Left ventricle myocardium superior (tissue), 1 donor: Measurements from ENCODE around the gene MYOZ1. TPM values are rescaled to one million over a fixed set of nuclear protein-coding genes. Genes with fewer than 3 reads are reported as not detected.
"Not testable (repeated sequence)": the region's sequence is repeated elsewhere in the genome, so short reads cannot be mapped to it uniquely, and the experiment has no call there.

Source experiments
- ATAC-seq: fragments of 200-7000 bp; cut with Tn5 transposase; one replicate; pipeline ENCODE4 v1.9.1; 2020; ENCODE audit warnings: mild to moderate bottlenecking, moderate library complexity
- DNase-seq: peaks from one replicate; pipeline ENCODE4 v3.0.0-alpha.2; 2020
- intact Hi-C: fragments of 100-400 bp; cut with micrococcal nuclease; formaldehyde crosslinking; loops from one replicate; pipeline ENCODE4 v1.11.0; 2022
- total RNA-seq: library from RNA; stranded (reverse); fragmentation: NEBNext Ultra II Directional; extraction: Animal tissue kit (Norgen Biotek cat#: 25700); gene quantifications from one replicate; pipeline ENCODE4 v1.2.1, GENCODE V29; 2021
- donor health status: DM: no; HTN: yes; CAD: no; lungs with severe emphysema.

The MYOZ1 gene
- total RNA-seq, 1 donor from 2014 or later, result 0.32 TPM

DNA sequence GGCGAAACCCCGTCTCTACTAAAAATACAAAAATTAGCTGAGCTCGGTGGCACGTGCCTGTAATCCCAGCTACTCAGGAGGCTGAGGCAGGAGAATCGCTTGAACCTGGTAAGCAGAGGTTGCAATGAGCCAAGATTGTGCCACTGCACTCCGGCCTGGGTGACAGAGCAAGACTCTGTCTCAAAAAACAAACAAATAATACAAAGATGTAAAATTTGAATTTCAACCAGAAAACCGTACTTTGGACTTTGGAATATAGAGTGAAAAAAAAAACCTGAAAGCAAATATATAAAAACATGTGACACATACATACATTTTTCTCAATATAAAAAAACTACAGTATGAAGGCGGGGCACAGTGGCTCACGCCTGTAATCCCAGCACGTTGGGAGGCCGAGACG lies 20.3 kb downstream of the MYOZ1 start:
- DNase-seq, intact Hi-C loops, ATAC-seq: not testable (repeated sequence)

GRCh38 chr10:73617143-73617542 lies 24.1 kb downstream of the MYOZ1 start:
- ATAC-seq, intact Hi-C loops, DNase-seq: not testable (repeated sequence)

- DNase-seq (no peak), ATAC-seq (no peak)
- intact Hi-C loops, result no loop called here
These were observed 26.6 kb downstream of the MYOZ1 start for GRCh38 chr10:73614720-73615119.

GRCh38 chr10:73609116-73609515 lies 32.2 kb downstream of the MYOZ1 start:
- intact Hi-C loops, result no loop called here
- no peak for DNase-seq
- ATAC-seq, result no peak

GRCh38 chr10:73601486-73601921 lies 39.8 kb downstream of the MYOZ1 start:
- intact Hi-C loops, result no loop called here
- ATAC-seq, result no peak
- no peak for DNase-seq

DNA sequence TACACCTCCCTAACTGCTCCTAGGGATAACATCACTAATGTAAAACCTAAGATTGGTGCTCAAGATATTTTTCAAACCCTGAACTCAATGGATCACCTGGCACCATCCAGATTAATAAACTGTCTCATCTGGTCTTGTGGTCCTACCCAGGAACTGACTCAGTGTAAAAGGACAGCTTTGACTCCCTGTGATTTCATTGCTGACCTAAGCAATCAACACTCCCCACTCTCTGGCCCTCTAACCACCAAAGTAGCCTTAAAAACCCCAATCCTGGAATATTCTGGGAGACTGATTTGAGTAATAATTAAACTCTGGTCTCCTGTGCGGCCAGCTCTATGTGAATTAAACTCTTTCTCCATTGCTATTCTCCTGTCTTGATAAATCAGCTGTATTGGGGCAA lies 43.9 kb downstream of the MYOZ1 start:
- DNase-seq (no peak), ATAC-seq (no peak)
- intact Hi-C loops, result no loop called here

- ATAC-seq, result no peak
- intact Hi-C loops, result no loop called here
These were observed 47.5 kb downstream of the MYOZ1 start for GRCh38 chr10:73593812-73594211.

GRCh38 chr10:73593110-73593509 lies 48.2 kb downstream of the MYOZ1 start:
- intact Hi-C loops, result no loop called here
- no peak for DNase-seq
- ATAC-seq, result no peak

More at GRCh38 chr10:73593812-73594211, 47.5 kb downstream of the MYOZ1 start:
- no peak for DNase-seq

GRCh38 chr10:73591935-73592699 lies 49.2 kb downstream of the MYOZ1 start:
- intact Hi-C loops, result no loop called here
- DNase-seq (peak; percentile 46), ATAC-seq (peak; percentile 87)

DNA sequence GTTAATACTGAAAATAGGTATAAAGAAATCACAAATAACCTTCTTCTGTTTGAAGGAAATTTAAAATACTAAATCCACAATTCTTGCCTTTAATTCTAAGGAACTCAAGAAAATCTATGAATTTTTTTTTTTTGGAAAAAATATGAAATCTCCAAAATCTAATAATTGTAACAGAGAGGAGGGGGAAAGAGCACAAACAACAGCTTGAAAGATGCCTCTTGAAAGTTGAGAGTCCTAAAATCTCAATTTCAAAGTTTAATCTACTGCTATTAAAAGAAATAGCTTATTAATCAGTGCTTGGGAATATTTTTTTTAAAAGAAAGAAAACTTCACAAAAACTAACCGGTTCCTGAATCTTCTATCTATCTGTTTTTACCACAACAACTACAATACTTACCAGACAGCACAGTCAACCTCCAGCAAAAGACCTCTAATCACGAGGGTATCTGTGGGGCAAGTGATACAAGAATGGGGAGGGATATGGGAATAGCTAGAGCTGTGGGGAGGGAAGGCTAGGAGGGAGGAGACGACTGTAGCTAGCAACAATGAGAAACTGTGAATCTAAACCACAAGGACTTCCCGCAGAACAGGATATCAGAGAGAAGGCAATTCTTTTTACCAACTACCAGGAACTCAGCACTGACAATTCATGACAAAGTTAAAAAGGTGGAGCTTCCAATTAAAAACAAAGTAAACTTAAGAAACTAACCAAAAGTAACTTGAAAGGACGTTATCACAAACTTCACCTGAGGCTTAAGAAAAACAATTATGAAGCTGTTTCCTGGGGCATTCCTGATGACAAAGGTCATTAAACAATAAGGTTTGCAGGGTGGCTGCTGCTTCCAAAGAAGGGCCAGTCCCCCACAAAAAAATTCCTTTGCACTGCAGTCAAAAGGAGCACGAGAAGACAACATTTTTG lies 50.1 kb downstream of the MYOZ1 start, which contains the start of gene USP54:
USP54 (minus strand) TSS at position 462 of the 919 bp plus-strand sequence. CDS start 15,684 bp downstream, outside the sequence.
- intact Hi-C loops, result no loop called here
- DNase-seq (no peak), ATAC-seq (peak; percentile 67)

GRCh38 chr10:73589563-73590126 lies 51.6 kb downstream of the MYOZ1 start:
- DNase-seq (no peak), ATAC-seq (peak; percentile 11)
- intact Hi-C loops, result no loop called here

DNA sequence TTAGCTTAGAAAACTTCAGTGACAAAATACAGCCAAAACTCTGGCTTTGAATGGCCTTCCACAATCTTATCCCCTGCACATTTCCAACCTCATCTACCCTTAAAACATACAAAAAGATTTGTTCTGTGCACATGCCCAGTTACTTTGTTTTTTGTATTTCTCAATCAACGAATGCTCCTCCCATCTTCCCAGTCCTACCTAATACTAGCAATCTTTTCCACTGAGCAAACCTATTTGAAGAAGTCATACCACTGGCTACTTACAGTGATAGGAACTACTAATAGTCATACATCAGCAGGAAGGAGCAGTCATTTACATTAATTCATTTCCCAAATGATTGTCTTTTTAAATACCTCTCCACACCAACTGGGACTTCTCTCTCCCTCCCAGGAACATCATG lies 52.6 kb downstream of the MYOZ1 start:
- intact Hi-C loops, result no loop called here
- DNase-seq (no peak), ATAC-seq (no peak)

DNA sequence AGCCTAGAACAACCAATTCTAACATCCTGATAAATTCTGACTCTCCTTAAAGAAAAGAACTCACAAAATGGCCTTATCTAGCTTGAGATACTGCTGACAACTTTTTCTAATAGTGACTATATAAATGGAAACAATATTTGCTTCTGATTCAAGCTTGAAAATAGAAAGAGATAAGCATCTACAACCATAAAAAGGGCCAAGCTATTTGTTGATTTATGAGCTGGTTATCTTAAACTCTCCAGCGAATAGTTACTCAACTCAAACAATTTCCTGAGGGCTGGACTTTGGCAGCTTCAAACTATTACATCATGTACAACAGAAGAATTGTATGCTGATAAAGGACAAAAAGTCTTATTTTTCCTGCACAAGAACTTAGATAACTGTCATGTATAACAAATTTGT lies 54.7 kb downstream of the MYOZ1 start:
- intact Hi-C loops, result no loop called here
- ATAC-seq (peak; percentile 74), DNase-seq (no peak)

DNA sequence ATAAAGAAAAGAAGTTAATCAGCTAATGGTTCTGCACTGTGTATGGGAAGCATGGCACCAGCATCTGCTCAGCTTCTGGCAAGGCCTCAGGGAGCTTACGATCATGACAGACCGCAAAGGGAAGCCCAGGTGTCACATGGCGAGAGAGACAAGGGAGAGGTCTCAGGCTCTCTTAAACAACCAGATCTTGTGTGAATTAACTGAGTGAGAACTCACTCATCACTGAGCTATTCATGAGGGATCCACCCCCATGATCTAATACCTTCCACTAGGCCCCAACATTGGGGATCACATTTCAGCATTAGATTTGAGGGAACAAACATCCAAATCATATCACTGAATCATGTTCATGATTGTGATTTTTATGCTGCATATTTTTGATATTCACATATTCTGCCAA lies 55.9 kb downstream of the MYOZ1 start:
- ATAC-seq (peak; percentile 8), DNase-seq (no peak)
- intact Hi-C loops, result no loop called here

DNA sequence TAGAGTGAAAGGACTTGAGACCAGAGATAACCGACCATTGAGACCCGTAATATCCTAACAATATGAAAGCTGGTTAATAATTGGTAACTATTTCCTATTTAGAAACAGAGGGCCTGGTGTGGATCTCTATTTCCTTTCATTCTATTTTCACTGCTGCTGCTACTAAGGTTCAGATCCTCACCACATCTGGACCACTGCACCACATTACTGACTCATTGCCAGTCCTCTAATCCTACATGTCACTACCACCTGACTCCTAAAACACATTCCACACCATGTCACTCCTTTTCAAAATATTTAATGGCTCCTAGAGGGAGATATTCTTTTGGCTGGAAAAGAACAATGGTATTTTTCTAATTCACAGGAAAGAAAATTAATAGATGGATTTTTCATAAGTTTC lies 56.5 kb downstream of the MYOZ1 start:
- DNase-seq (no peak), ATAC-seq (no peak)
- intact Hi-C loops, result no loop called here

GRCh38 chr10:73581918-73582317 lies 59.4 kb downstream of the MYOZ1 start:
- intact Hi-C loops, result no loop called here
- ATAC-seq, result no peak
- no peak for DNase-seq
